Left forelimb (tissue), 1 donor: ENCODE data around the gene MAN2A1.

ENCODE experiments used
- DNase-seq: peaks from one replicate; pipeline ENCODE4 v3.0.0-alpha.2; 2018; ENCODE audit warnings: low spot score

MAN2A1 gene

DNA sequence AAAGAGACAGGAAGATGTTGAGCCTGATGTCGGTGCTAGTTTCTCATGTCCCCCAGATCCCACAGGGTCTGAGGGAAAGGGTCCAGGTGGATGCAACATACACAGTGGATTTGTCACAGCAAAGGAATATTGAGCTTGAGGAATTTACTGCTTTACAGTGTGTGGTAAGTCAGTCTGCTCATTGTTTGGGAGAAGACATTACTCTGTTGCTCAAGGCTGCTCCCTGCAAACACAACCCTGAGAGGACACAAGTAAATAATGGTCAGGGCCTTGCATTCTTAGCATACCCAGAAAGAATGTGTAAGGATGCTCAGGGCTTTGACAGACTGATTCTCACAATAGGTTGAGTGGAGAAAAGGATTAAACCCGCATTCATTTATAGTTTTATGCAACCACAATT lies 7.3 kb upstream of the MAN2A1 start:
- DNase-seq, result no peak

DNA sequence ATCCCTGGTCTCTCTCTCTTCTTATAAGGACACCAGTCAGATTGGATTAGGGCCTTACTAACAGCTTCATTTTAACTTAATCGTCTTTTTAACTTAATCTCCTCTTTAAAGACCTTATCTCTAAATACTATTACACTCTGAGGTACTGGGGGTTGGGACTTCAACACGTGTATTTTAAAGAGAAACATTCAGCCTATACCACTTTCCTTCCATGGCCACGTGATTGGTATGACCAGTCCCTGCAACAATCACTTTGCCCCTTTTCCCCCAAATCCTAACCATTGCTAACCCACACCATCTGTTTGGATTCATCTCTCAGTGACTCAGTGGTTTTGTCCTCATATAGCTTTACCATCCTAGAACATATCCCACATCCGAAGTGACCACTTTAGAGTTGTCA lies 3.8 kb upstream of the MAN2A1 start:
- DNase-seq, result no peak

- DNase-seq, result no peak
Measured at GRCh38 chr5:109688630-109688969, 1.1 kb upstream of the MAN2A1 start.

- DNase-seq, result peak; percentile 91
Measured at GRCh38 chr5:109688970-109689739, 572 bp upstream of the MAN2A1 start.

DNA sequence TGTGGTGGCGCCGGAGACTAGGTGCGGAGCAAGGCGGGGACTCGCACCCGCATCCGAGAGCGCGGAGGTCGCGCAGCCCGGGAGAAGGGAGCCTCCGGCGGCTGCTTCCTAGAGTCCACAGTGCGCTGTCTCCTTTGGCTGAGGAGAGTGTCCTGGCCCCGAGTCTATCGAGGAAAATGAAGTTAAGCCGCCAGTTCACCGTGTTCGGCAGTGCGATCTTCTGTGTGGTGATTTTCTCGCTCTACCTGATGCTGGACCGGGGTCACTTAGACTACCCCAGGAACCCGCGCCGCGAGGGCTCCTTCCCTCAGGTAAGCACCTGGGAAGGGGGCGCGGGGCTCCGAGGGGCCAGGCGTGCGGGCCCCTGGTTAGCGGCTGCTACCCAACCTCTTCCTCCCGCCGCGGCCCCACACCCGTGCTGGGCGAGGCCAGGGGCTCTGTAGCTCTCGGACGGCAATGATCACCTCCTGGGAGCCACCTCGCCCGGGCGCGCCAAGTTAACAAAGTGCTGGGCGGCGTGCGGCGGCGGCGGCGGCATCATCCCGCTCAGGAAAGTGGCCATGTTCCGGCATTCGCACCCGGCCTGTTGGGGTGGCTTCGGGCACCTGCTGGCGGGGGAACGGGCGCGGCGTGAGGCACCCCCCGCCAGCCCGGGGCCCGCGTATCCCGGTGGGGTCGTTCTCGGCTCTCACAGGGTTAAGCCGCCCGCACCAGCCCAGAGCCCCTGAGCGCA lies 681 bp downstream of the MAN2A1 start:
- DNase-seq, result peak; percentile 78

GRCh38 chr5:109690975-109691574 lies 1.3 kb downstream of the MAN2A1 start:
- DNase-seq, result peak; percentile 81

DNA sequence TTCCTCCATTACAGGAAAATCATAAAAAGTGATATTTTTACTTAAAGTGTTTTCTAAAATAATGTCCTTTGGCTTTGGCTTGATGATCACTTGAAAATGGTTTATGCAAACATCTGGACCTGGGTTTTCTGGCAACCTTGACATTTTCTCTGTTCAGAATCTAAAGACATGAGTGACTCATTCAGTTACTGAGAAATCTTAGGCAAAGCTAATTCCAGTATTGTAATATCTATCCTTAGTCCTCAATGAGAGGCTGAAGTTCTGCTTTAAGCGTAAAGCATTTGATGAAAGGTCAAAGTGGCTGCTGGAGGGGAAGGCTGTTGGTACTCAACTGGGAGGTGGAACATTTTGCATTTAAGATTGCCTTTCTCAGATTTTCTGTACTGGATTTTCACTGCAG lies 2.3 kb downstream of the MAN2A1 start:
- DNase-seq, result no peak

DNA sequence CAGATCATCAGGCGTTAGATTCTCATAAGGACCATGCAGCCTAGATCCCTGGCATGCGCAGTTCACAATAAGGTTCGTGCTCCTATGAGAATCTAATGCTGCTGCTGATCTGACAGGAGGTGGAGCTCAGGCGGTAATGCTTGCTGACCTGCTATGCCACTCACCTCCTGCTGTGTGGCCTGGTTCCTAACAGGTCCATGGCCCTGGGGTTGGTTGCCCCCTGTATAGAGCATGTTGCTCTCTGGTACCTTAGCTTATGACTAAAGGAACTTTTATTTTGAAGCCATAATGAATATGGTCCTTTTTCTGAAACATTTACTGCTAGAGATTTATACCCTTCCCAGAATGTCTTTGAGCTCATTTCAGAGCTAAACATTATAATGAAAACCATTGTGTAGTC lies 3.1 kb downstream of the MAN2A1 start:
- DNase-seq, result no peak

GRCh38 chr5:109693535-109694400 lies 4.0 kb downstream of the MAN2A1 start:
- no peak for DNase-seq

DNA sequence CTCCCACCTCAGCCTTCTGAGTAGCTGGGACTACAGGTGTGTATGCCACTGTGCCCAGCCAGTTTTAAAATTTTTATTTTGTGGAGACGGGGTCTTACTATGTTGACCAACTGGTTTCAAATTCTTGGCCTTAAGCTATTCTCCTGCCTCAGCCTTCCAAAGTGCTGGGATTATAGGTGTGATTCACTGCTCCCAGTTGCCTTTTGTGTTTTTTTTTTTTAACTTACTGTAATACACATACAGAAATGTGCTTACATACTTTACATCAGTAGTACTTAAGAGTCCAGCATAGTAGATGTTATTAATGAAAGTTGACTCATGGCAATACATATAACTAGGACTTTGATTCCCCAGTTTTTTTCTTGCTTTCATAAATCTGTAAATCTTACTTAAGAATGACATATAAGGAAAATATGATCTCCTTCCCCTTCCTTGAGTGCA lies 4.7 kb downstream of the MAN2A1 start:
- DNase-seq, result no peak

DNA sequence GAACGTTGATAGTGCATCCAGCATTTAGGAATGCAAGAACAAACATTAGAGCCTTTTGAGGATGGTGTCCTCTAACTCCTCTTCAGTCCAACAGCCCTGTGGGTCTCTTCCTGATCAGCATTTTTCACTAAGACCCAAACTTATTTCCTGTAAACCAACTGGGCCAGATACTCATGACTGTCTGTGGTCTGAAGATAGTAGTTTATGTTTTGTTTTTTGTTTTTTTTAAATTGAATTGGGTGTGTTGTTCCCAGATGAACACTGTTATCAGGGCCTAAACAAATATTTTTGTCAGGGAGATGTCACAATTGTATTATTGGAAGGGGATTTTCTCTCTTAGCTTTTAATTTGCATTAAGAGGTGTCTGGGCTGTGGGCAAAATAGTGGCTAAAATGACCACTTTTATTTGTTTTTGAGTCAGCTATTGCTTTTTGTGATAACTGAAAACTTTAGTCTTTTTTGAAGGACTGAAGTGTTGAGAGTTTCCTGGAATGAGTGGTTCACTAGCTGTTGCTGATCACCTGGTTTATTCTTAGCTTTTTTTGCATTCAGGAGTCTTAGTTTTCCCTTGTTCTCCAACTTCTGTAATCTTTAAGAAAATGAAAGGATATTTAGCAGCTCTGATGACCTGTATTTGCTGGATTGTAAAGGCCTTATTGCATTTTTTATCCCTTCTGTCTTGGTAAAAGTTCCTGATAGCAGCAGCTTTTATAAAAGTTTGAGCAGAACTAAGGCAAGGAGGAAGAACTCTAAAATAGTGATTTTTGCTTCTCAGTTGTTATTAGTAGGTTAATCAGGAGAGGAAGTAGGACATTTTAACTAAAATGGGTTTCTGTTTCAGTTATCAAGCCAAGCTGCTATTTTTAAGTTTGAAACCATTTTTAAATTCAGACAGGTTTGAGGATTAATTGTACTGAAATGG lies 5.5 kb downstream of the MAN2A1 start:
- no peak for DNase-seq

DNA sequence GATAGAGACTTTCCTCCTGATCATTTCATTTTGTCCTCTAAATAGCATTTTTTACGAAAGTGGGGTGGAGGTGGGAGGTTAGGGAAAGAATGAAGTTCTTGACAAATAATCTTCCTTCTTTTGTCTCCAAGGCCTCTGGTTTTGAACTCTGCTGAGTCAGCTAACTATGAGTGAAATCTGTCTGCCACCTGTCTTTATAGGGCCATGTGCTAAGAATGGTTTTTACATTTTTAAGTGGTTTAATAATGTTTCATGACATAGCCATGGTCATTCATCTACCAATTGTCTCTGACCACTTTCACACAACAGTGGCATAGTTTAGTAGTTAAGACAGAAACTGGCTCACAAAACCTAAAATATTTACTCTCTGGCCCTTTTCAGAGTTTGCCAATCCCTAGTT lies 7.6 kb downstream of the MAN2A1 start:
- DNase-seq, result no peak

DNA sequence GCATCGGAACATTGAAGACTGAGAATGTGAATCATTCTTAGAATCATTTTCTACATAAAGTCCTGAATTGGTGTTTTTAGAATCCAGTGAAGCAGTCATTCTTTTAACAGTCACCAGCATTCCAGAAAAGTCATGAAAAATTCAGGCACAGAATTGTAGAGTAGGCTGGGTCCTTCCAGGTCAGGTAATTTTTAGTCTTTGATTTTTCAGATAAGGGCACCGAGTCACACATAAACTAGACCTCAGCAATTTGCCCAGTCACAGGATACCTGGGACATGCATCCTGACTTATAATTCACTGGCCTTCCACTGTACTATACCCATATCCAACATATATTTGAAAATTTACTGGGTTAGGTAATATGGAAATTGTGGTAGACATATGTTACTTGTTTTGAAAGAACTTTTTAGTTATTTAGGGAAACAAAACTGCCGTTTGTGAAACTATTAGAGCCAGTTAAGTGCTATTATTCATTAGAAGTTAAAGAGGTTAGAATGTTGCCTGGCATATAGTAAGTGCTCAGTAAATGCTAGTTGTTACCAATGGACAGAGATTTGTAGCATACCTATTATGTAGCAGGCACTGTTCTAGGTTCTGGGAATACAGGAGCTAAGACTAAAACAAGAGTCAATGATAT lies 10.9 kb downstream of the MAN2A1 start:
- DNase-seq, result no peak

GRCh38 chr5:109701252-109701651 lies 11.5 kb downstream of the MAN2A1 start:
- DNase-seq, result no peak

DNA sequence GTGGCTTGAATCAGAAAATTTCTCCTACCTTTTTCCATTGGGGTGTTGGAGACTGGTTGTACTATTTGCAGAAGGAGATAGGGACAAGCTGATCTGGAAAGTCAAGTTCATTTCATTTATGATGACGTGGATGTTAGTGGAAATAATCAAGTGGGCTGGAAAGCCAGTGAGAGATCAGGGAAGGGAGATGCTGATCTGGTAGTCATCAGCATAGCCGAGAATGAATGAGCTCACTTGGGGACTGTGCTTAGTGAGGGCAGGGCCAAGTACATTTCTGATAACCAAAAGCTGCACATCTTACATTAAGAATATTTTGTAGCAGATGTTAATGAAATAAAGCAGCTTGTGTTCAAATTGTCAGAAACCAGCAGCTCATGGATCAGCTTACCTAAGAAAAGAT lies 12.1 kb downstream of the MAN2A1 start:
- no peak for DNase-seq

- no peak for DNase-seq
Measured at GRCh38 chr5:109703166-109703565, 13.4 kb downstream of the MAN2A1 start.

- no peak for DNase-seq
Measured at GRCh38 chr5:109703829-109704228, 14.1 kb downstream of the MAN2A1 start.

DNA sequence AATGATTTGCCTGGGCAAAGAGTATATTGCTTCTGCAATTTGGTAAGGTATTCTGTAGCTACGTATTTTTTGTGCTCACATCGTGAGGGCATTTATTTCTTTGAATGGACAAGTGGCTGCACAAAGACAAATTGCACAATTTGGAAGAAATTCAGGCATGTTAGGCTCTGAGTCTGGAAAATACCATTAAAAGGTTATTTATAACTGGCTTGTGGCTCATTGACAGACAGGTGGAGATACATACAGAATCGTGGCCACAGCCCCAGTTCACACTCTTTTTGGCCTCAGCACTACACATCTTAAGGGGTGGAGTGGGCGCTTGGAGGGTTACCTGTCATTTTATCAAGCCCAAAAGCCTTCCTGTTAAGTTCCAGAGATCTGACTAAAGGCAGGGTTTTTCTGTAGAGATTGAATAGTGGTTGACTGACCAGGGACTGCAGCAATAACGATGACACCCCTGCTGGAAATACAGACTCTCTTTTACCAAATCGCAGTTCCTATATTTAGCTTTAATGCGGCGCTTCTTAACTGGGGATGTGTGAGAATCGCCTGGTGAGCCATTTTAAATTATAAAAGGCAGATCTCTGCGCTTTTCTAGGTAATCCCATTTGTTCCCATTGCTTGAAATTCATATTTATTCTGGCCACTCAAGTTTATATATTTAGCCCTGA lies 14.7 kb downstream of the MAN2A1 start:
- no peak for DNase-seq

GRCh38 chr5:109705596-109705995 lies 15.9 kb downstream of the MAN2A1 start:
- DNase-seq, result no peak

GRCh38 chr5:109706095-109706494 lies 16.4 kb downstream of the MAN2A1 start:
- no peak for DNase-seq
